ENCODE results near the gene LY6G5B.
"Not testable (repeated sequence)": the region's sequence is repeated elsewhere in the genome, so short reads cannot be mapped to it uniquely, and the experiment has no call there.

LY6G5B gene

DNA sequence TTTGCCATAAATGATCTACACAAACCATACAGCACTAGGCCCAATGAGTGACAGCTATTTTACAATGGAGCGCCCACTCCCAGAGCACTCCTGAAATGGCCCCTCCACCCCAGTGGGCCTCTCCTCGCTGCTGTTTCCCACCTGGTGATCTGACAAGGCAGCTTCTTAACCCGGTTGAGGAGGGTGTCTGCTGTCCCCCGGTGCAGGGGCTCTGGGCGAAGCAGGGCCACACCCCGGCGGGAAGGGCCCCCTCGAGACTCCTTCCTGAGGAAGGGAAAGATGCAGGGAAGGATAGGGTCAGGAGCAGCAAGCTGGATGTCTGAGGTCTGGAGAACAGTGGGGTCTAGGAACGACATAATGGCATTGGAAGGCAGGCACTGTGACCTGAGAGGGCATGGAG lies 23.1 kb downstream of the LY6G5B start:
- DNase-seq = no peak

DNA sequence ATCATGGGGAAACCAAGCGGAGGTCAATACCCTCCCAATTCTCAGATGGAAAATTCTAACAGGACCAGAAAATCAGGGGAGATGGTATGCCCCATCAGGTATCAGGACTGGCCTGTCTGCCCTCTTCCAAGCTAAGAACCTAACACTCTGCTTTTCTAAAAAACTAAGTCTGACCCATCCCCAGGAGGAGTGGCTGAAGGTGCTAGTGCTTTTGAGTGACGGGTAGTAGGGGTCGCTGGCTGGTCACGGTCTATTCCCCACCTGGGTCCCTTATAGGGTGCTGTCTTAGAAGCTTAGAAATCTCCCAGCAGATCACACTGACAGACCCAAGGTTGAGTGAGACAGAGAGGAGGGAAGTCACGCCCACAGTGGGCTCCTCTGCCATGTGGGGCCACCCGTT lies 23.8 kb downstream of the LY6G5B start:
- no peak for DNase-seq

- DNase-seq = no peak
Observed at GRCh38 chr6:31697555-31697954, 27.8 kb downstream of the LY6G5B start.

GRCh38 chr6:31700740-31701401 lies 31.1 kb downstream of the LY6G5B start:
- no peak for DNase-seq

DNA sequence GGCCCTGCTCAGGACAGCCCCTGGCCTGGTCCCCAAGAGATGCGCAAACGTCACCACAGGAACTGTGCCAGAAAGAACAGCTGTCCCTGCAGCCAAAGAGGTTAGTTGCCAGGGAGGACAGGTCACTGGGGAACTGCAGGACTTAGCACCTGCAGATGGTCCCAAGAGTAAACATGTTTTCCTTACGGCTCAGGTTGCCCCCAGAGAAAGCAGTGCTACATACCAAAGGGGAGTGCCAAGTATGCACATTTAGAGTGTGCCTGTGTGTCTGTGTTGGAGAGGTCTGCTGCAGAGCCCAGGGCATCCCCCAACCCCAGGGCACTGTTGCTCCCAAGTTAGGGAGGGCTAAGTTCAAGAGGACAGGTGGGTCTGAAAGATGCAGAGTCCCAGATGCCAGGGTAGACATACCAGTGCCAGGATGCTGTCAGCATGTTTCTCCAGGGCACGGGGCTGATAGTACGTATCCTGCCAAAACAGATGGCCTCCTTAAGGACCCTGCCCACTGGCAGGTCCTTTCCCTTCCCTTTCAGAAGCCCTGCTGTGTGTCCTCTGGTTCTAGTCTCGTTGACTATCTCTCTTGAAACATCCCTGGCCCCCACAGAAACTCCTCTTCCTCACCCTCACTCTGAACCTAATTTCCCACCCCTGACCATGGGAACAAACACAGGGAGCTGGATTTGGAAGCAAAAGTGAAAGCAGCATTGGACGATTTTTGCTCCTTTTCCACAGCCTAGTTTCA lies 32.1 kb downstream of the LY6G5B start:
- DNase-seq = no peak

GRCh38 chr6:31702405-31702818 lies 32.6 kb downstream of the LY6G5B start:
- no peak for DNase-seq

DNA sequence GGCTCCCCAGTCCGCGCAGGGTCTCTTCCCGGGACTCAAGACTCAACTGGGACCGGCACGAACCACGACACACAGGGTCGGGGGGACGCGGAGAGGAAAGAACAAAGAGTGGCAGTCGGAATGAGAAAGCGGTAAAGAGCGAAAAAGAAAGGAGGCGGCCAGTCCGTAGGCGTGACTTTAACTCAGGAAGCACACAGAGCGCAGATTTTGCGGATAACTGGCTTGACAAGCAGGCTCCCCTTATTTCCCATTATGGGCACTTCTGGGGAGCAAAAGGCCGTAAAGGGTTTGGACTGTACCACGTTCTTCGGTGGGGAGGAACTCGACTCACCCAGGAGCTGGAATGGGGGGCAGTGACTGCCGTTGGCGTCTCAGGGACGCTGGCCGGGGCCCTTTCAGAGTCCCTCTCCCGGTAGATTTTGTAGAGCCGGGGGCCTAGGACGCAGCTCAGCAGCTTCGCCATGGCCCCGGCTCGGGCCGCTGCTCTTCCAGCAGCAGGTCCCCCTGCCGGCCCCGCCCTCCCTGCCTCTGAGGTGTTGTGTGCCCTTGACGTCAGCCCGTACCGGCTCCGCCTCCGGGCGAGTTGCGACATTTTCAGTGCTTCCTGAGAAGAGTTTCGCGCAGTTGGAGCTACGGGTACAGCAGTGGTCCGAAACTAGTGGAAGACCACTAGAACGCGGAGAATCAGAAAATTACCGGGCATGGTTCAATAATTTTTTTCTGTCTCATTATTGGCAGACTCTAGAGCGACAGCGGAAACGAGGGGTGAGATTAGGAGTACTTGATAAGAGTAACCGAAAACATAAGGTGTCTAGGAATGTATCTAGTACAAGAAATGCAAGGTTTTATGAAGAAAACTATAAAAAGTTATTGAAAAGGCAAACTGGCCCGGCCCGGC lies 33.3 kb downstream of the LY6G5B start, which contains the start of gene ABHD16A:
ABHD16A (minus strand) TSS at position 506 of the 898 bp plus-strand sequence; CDS start at position 463, 43 bp downstream.
- DNase-seq = peak; percentile 94

DNA sequence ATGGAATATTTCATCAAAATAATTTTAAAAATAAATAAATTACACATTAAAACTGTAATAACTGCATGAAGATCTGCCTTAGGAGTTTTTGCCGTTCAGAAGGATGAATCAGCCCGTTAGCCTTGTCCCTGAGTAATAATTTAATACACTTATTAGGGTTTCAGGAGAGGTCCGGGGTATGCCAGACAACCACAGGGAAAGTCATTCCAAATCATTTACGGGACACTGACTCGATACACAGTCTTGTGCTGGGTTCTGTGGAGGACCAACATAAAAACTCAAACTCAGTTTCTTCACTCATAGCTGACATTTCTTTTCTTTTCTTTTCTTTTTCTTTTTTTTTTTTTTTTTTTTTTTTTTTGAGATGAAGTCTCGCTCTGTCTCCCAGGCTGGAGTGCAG lies 36.2 kb downstream of the LY6G5B start:
- no peak for DNase-seq

DNA sequence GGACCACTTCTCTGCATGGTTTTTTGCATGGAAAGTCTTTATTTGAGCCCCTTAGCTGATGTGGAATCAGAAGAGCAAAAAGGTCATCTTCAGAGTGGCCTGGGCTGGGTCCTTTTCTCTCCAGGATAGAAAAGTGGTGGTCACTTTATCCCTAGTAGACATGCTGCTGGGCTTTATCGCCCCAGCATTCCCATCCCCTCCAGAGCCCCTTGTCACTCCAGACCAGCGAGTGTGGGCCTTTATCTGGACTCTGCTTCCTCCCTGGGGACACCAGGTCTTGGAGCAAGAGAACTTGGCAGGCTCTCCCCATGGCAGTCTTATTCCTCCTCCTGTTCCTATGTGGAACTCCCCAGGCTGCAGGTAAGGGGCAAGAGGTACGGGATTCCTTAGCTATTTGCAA lies 36.8 kb downstream of the LY6G5B start, which contains the start of gene LY6G6F:
LY6G6F (plus strand) TSS at position 268 of the 400 bp plus-strand sequence; CDS start at position 309, 41 bp downstream.
- no peak for DNase-seq

DNA sequence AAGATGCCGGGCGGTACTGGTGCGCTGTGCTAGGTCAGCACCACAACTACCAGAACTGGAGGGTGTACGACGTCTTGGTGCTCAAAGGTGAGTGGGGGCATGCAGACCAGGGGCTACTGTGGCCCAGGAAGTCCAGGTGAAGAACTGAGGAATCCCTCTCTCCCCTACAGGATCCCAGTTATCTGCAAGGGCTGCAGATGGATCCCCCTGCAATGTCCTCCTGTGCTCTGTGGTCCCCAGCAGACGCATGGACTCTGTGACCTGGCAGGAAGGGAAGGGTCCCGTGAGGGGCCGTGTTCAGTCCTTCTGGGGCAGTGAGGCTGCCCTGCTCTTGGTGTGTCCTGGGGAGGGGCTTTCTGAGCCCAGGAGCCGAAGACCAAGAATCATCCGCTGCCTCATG lies 37.9 kb downstream of the LY6G5B start:
- DNase-seq = no peak

DNA sequence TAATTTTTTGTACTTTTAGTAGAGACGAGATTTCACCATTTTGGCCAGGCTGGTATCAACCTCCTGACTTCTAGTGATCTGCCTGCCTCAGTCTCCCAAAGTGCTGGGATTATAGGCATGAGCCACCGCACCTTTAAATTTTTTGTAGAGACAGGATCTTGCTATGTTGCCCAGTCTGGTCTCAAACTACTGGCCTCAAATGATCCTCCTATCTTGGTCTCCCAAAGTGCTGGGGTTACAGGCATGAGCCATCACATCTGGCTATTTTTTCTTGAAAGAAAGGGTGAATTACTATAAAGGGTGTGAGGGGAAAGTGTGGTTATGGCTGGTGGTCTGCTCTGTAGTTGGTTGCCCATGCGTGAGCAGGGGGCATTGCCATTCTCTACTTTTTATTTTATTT lies 38.4 kb downstream of the LY6G5B start:
- DNase-seq = no peak

DNA sequence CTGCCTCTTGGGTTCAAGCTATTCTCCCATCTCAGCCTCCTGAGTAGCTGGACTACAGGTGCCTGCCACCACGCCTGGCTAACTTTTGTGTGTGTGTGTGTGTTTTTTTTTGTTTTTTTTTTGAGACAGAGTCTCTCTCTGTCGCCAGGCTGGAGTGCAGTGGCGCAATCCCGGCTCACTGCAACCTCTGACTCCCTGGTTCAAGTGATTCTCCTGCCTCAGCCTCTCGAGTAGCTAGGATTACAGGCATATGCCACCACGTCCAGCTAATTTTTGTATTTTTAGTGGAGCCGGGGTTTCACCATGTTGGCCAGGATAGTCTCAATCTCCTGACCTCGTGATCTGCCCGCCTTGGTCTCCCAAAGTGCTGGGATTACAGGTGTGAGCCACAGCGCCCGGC lies 39.4 kb downstream of the LY6G5B start:
- DNase-seq = not testable (repeated sequence)

DNA sequence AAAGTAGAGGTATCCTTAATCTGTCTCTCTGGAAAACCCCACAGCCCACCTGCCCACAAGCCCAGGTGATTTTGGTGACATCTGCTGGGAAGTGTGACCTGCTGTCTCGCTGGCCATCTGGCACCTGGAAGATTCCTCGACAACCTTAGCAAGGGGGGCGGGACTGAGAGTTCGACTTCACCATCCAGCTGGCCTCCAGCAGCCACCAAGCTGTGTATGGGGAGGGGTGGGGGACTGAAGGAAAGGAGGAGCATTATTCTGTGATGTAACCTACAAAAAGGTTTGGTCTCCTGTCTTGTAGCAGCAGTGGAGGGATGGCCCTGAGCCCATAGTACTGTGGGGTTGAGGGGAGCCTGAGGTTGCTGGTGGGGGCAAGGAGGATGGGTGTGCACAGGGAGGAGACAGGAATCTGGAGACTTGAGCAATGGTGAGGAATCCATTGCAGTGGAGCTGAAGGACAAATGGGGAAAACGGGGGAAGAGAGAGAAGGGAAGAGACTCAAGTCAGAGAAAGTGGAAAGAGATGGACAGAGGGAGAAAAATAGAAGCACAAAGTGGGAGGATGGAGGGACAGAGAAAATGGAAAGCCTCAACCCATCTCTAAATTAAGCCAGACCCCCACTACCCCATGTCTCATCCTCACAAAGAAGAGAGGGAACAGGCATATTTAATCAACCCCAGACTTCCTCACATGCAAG lies 40.9 kb downstream of the LY6G5B start:
- no peak for DNase-seq

GRCh38 chr6:31711233-31711632 lies 41.5 kb downstream of the LY6G5B start:
- DNase-seq = peak; percentile 71

GRCh38 chr6:31712296-31712695 lies 42.5 kb downstream of the LY6G5B start:
- DNase-seq = peak; percentile 30

- DNase-seq = no peak
Observed at GRCh38 chr6:31713465-31713864, 43.7 kb downstream of the LY6G5B start.

GRCh38 chr6:31713991-31714684 lies 44.4 kb downstream of the LY6G5B start:
- no peak for DNase-seq

- no peak for DNase-seq
Observed at GRCh38 chr6:31715022-31715958, 45.5 kb downstream of the LY6G5B start, which contains the start of gene LY6G6D. LY6G6D (plus strand) TSS chr6:31715348; CDS start chr6:31715356, 8 bp downstream.

- no peak for DNase-seq
Observed at GRCh38 chr6:31717499-31718222, 47.9 kb downstream of the LY6G5B start.

DNA sequence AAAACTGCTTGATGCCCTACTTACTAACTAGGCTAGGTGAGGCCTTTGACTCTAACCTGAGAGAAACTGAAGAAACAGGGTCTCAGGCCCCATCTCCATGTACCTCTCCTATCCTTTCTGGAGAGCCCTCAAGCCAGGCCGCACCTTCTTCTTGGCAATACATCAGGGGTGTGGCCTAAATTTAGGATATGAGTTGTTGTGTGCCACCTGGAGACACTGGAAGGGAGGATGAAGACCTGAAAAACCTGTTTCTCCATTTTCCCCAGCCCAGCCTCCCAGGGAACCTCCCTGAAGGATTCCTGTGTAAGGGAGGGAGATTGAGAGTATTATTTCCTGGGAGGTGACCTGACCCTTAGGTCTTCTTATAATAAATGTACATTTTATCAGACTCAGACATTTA lies 48.5 kb downstream of the LY6G5B start:
- no peak for DNase-seq

All from GDM1 (cell line).